HepG2 (cell line): ENCODE results near the gene RAB6C. TPM values are rescaled to one million over a fixed set of nuclear protein-coding genes. Genes with fewer than 3 reads are reported as not detected.
A peak's percentile ranks its signal among the peaks of the same experiment; 100 is the strongest.
"Not testable (repeated sequence)": the region's sequence is repeated elsewhere in the genome, so short reads cannot be mapped to it uniquely, and the experiment has no call there.

Source experiments
- ATAC-seq: fragments of 200-7000 bp; cut with Tn5 transposase; 3 replicates; pipeline ENCODE4 v1.9.1; 2020; ENCODE audit warnings: mild to moderate bottlenecking, moderate library complexity
- BruUV-seq: library from RNA; stranded (reverse); fragments of 400-500 nt; replicated peaks from 2 replicates; lab custom pipeline; 2021; lab: Mats Ljungman, UMichigan
- CTCF ChIA-PET: fragments of 300-600 bp; formaldehyde crosslinking; extraction: SDS; loops from one replicate; lab custom pipeline; 2021; ENCODE audit warnings: low total read pairs, inconsistent platforms, low intra/inter-chr PET ratio; lab: Yijun Ruan, JAX
- POLR2A ChIA-PET: fragments of 350-600 bp; sonication (Branson Sonifier 250); formaldehyde crosslinking; loops from one replicate; lab custom pipeline; 2020; ENCODE audit warnings: antibody characterized with exemption, inconsistent platforms; lab: Yijun Ruan, JAX
- DNase-seq: peaks from one replicate; pipeline ENCODE4 v3.0.0-alpha.2; 2015; ENCODE audit warnings: low spot score
- FAIRE-seq: peaks from 3 replicates; lab custom pipeline; 2011; peaks lifted over from hg19 to GRCh38; lab: Jason Lieb, UNC
- H2AFZ ChIP-seq: one replicate; pipeline ENCODE4 v1.6.1; 2011; ENCODE audit warnings: low read length, inconsistent platforms
- H3K27ac ChIP-seq: fragments of 300-600 bp; 3 replicates; pipeline ENCODE4 v1.8.0; 2011; ENCODE audit warnings: mixed run types, mild to moderate bottlenecking, mixed read lengths, low read length, inconsistent platforms; ENCODE audit not compliant: insufficient read depth; ENCODE audit errors: extremely low read length
- H3K27me3 ChIP-seq, 2 experiments: fragments of 200-600 bp in 1 of 2; 2 replicates in 1 of 2; 3 replicates in 1 of 2; pipeline versions ENCODE4 v1.6.0 to v1.8.0; 2011; ENCODE audit warnings: low read length in 2 of 2, mild to moderate bottlenecking in 2 of 2, moderate library complexity in 2 of 2, inconsistent platforms in 1 of 2; ENCODE audit not compliant: insufficient read depth in 2 of 2, control insufficient read depth in 1 of 2
- H3K36me3 ChIP-seq, 2 experiments: fragments of 200-600 bp in 1 of 2; replicated peaks in 1 of 2; 2 replicates in 1 of 2; 3 replicates in 1 of 2; pipeline versions ENCODE4 v1.5.1 to v1.8.0; 2011; ENCODE audit warnings: low read length in 2 of 2, inconsistent platforms in 1 of 2; ENCODE audit not compliant: insufficient read depth in 2 of 2, control insufficient read depth in 1 of 2
- H3K4me1 ChIP-seq: 2 replicates; pipeline ENCODE4 v1.5.1; 2012; ENCODE audit warnings: low read length, inconsistent platforms; ENCODE audit not compliant: insufficient read depth
- H3K4me2 ChIP-seq: 2 replicates; pipeline ENCODE4 v1.6.0; 2011; ENCODE audit warnings: low read depth, low read length, inconsistent platforms
- H3K4me3 ChIP-seq, 3 experiments: fragments of 200-600 bp in 1 of 3; sonication (generic), shearing (Covaris generic) in 1 of 3; replicated peaks in 1 of 3; 2 replicates each; pipeline ENCODE4 v1.5.1; 2011 to 2016; ENCODE audit warnings: low read length in 3 of 3, inconsistent platforms in 2 of 3, low read depth in 2 of 3, mild to moderate bottlenecking in 2 of 3, control low read depth in 1 of 3, mixed read lengths in 1 of 3; ENCODE audit not compliant: insufficient read depth in 1 of 3
- H3K79me2 ChIP-seq: one replicate; pipeline ENCODE4 v1.6.1; 2011; ENCODE audit warnings: low read length, inconsistent platforms; ENCODE audit not compliant: insufficient read depth
- H3K9ac ChIP-seq: 2 replicates; pipeline ENCODE4 v1.6.0; 2011; ENCODE audit warnings: mild to moderate bottlenecking, low read depth, low read length, inconsistent platforms; ENCODE audit not compliant: insufficient read depth
- H3K9me3 ChIP-seq: 2 replicates; pipeline ENCODE4 v1.5.1; 2012; ENCODE audit warnings: mild to moderate bottlenecking, low read length
- H4K20me1 ChIP-seq: 2 replicates; pipeline ENCODE4 v1.6.0; 2011; ENCODE audit warnings: inconsistent platforms, mild to moderate bottlenecking, low read length, moderate library complexity; ENCODE audit not compliant: insufficient read depth
- ATF4 ChIP-seq, 2 experiments: fragments of 450-650 bp in 1 of 2; sonication (generic) in 1 of 2; formaldehyde crosslinking; IDR thresholded peaks; 2 replicates each; pipeline versions ENCODE4 v1.5.0 to v1.8.0; 2020 to 2022; ENCODE audit warnings: mild to moderate bottlenecking in 1 of 2, missing genetic modification reagents in 1 of 2
- PHF8 ChIP-seq: sonication (generic); formaldehyde crosslinking; IDR thresholded peaks from 2 replicates; pipeline ENCODE4 v1.5.0; 2020; ENCODE audit warnings: missing genetic modification reagents
- RFX5 ChIP-seq: IDR thresholded peaks from 2 replicates; pipeline ENCODE4 v1.6.1; 2011; ENCODE audit warnings: low read depth, low read length, improper control_type of control experiment
- ZNF205 ChIP-seq: IDR thresholded peaks from 2 replicates; pipeline ENCODE4 v1.6.1; 2018; ENCODE audit warnings: missing biosample characterization, missing genetic modification reagents
- WGBS: methylation state at CpG from one replicate; pipeline ENCODE4 v1.1.6; 2017; ENCODE audit warnings: low lambda C conversion rate; 5-methylcytosine and 5-hydroxymethylcytosine counted together
- in situ Hi-C: cut with HindIII; loops from 2 replicates; pipeline ENCODE4 v1.10.0; 2017; ENCODE audit warnings: low pct_unique_long_range_greater_than_20kb; ENCODE audit not compliant: extremely low pct_ligation_motif_present
- intact Hi-C: fragments of 100-400 bp; cut with micrococcal nuclease; formaldehyde crosslinking; loops from one replicate; pipeline ENCODE4 v1.10.0; 2022; ENCODE audit not compliant: unreplicated experiment
- polyA plus RNA-seq, 8 experiments: library from polyadenylated mRNA; depleted of rRNA in 3 of 8; stranded (reverse) in 7 of 8; unstranded in 1 of 8; fragments of >200 nt; fragmentation: Illumina TruSeq in 4 of 8; extraction: Trizol in 4 of 8; gene quantifications; 2 replicates each; pipeline versions ENCODE4 v1.2.1 to v1.2.3, GENCODE V29; 2011 to 2016; ENCODE audit warnings: low read depth in 4 of 8, missing spikeins in 1 of 8, mixed read lengths in 1 of 8; ENCODE audit not compliant: insufficient read depth in 1 of 8
- total RNA-seq, 5 experiments: library from RNA; depleted of rRNA; stranded (reverse); fragments of >200 nt; fragmentation: Illumina TruSeq; extraction: Trizol; gene quantifications; 2 replicates each; pipeline ENCODE4 v1.2.3, GENCODE V29; 2016; ENCODE audit warnings: low read depth in 1 of 5

RAB6C gene
- total and polyA plus RNA-seq, 2 of the 13 experiments (the other 11 are each of a cell fraction or from before 2014, with no cell fraction given): not detected

- no peak for FAIRE-seq
- Histone ChIP-seq H2AFZ (no peak overlapping the region), H3K79me2 (no peaks in the 10 kb centered on the region), H3K4me3 (no peak overlapping the region), H3K4me2 (no peak overlapping the region), H3K4me1 (peaks cover 6% of the 10 kb centered on the region; the same call in 1 of the 2 replicates), H3K9ac (no peak overlapping the region), H3K36me3 (no peaks in the 10 kb centered on the region), H3K27me3 (no peaks in the 10 kb centered on the region), H3K9me3 (peaks cover 10% of the 10 kb centered on the region), H4K20me1 (no peaks in the 10 kb centered on the region), H3K27ac (no peak overlapping the region)
- 17% methylated on average over 2 of the region's 2 CpGs for WGBS
- CTCF ChIA-PET: no interaction called here
- no peak for DNase-seq
- POLR2A ChIA-PET: no interaction called here
- in situ Hi-C loops (no loop called here), intact Hi-C loops (no loop called here)
- TF ChIP-seq ZNF205 (peak; percentile 96), PHF8 (CRISPR knock-in tag) (no peak), RFX5 (no peak), ATF4 (CRISPR knock-in tag; IDR thresholded peaks at IDR 0.05) (no peak)
- ATAC-seq: peak; percentile 30; the same call in 1 of the 3 replicates
- no TSS peak for BruUV-seq
These were observed 39.9 kb downstream of the RAB6C start for GRCh38 chr2:130019402-130019801.

- WGBS: 13% methylated on average over 1 of the region's 1 CpG
- H2AFZ ChIP-seq, H3K9ac ChIP-seq, DNase-seq, in situ Hi-C loops, H3K27ac ChIP-seq, BruUV-seq, H3K27me3 ChIP-seq, POLR2A ChIA-PET, intact Hi-C loops, H3K9me3 ChIP-seq, H3K4me1 ChIP-seq, H3K79me2 ChIP-seq, H3K4me2 ChIP-seq, CTCF ChIA-PET, H3K36me3 ChIP-seq, FAIRE-seq, H3K4me3 ChIP-seq, ATAC-seq, H4K20me1 ChIP-seq: not testable (repeated sequence)
These were observed 40.6 kb downstream of the RAB6C start for GRCh38 chr2:130020069-130020468.
